Measurements from ENCODE around the gene NFKB1.

Gene NFKB1

DNA sequence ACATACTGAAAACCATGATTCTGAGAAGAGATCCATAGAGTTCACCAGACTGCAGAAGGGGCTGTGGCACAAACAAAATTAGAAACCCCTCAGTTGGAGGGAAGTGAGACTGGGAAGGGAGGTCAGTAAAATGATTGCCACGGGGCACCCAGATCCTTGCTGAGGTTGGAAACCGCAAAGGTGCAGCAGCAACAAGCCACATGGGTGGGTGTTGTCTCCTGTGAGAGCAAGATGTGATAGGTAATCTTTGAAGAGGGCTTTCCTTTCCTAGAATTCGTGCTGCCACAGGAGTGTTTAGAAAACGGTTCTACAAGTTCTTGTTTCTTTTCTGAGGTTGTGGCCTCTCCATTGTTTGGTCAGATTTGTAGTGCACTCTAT, 85.5 kb downstream of the NFKB1 start:
- H3K4me3 ChIP-seq (ENCODE audit: low read depth, low read length) = no peak overlapping the region
- no peak for DNase-seq (ENCODE audit: low read depth)

DNA sequence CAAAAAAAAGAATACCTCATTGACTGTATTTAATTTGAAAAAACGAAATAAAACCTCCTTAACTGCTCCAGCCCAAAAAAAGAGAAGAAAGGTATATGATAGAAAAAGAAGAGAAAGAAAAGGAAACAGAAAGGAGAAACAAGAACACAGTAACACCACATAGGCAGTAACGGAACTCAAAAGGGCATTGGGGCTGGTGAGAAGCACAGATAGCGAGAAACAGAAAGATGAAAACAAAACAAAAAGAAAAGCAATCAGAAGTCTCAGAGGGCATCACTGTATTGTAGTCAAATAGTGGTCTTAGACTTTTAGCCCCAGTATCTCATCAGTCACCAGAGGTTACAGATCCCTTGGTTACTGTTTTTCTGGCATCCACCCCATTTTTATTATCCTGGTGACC, 88.6 kb downstream of the NFKB1 start:
- no peak for DNase-seq (ENCODE audit: low read depth)
- no peak overlapping the region for H3K4me3 ChIP-seq (ENCODE audit: low read depth, low read length)

DNA sequence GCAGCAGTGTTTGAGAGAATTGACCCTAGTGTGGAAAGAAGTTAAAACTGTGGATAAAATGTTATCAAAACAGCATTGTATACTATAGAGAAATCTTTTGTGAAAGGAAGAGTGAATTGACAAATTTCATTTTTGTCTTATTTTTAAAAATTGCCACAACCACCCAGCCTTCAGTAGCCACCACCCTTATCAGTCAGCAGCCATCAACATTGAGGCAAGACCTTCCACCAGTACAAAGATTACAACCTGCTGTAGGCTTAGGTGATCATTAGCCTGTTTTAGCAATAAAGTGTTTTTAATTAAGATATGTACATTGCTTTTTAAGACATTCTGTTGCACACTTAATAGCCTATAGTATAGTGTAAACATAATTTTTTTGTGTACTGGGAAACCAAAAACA, 91.1 kb downstream of the NFKB1 start:
- no peak overlapping the region for H3K4me3 ChIP-seq (ENCODE audit: low read depth, low read length)
- DNase-seq (ENCODE audit: low read depth) = no peak

DNA sequence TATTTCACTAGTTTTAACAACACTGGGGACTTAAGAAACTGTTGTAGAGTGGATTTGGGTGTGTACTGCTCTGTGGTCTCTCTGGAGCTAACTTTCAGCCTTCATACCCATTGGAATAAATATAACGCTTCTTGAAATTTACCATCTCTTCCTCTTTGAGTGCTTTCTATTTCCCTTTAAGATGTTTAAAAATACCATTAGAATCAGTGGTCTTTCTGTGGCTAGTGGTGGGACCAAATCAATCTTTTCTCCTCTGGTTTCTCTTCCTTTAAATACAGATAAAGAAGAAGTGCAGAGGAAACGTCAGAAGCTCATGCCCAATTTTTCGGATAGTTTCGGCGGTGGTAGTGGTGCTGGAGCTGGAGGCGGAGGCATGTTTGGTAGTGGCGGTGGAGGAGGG, 92.0 kb downstream of the NFKB1 start:
- DNase-seq (ENCODE audit: low read depth) = no peak
- no peak overlapping the region for H3K4me3 ChIP-seq (ENCODE audit: low read depth, low read length)

DNA sequence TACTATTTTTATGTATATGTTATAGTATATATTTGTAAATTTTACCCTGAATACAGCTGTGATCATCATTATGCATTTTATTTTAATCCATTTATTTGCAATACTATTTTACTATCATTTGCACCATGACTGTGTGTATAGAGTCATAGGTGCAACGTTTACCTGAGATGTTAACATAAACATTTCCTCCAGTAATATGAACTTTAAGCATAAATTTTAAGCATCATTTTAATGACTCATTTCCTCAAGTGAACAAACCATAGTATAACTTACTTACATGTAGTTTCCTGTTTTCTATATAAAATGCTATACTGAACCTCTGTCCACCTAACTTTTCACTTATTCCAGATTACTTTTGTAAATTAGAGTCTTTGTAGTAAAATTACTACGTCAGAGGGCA, 92.8 kb downstream of the NFKB1 start:
- H3K4me3 ChIP-seq (ENCODE audit: low read depth, low read length) = no peak overlapping the region
- no peak for DNase-seq (ENCODE audit: low read depth)

DNA sequence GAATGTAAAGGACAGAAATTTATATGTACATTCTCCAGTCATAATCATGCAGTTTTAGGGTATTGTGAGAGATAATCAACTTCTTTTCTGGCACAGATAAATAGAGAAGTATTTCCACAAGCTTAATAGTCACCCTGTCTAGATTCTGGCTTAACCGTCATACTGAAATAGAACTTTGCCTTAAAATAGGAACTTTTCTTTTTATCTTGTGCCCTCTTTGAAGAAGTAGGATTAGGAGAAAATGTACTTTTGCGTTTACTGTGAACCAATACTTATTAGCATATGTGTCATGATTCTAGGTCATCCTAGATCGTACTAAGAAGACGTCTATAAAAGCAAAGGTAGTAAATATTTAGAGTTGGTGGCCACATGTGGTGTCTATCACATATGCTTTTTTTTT, 95.4 kb downstream of the NFKB1 start:
- no peak overlapping the region for H3K4me3 ChIP-seq (ENCODE audit: low read depth, low read length)
- no peak for DNase-seq (ENCODE audit: low read depth)

DNA sequence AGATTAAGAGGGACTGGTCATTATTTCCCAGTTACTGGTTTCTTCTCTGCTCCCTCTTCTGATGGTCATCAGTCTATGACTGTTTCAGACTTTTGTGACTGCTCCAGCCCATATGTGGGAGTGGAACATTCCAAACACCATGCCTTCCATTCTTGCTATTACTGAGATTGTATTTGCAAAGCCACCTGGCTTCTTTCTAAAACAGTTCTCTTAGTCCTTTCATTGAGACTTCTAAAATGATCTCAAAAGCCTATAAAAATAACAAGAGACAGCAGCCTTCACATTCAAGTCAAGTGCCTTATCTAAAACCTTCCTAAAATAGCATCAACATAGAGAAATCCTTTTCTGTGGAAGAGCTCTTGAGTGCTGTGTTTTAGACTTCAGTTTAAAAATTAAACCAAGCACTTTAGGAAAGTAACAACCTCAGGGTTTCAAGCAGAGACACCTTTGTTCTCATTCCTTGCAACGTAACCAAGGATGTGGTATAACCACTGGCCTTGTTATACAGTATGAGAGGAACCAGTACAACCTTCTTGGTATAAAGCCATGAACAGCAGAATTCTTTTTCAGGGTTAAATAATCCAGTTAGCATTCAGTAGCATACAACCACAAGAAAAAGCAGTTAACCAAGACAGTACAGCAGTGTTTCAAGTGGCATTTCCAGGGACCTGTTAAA, 97.1 kb downstream of the NFKB1 start:
- no peak for DNase-seq (ENCODE audit: low read depth)
- H3K4me3 ChIP-seq (ENCODE audit: low read depth, low read length) = no peak overlapping the region

DNA sequence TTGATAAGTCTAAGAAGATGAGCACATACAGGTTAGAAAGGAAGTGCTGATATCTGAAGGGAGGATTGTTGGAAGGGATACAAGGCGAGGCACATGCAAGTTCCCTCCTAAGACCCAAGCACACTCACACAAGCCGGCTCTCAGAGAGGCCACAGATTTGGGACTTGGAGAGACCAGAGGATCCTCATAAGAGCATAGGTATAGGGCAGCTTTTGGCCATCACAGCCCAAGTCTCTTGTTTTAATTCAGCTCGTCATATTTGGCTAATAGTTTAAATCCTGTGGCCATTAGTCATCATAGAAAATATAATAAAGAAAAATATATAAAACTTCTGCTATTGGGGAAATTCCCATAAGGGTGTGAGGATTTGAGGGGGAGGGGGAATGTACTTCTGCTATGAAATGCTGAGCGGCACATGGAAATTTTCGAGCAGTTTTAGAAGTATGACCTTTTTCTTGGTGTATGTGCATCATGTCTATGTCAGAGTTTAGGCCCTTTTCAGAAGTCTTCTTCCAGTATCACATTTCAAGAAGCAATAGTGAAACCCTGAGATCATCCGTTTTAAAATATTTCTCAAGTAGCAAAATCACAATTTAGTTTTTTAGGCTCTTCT, 97.7 kb downstream of the NFKB1 start:
- DNase-seq (ENCODE audit: low read depth) = no peak
- no peak overlapping the region for H3K4me3 ChIP-seq (ENCODE audit: low read depth, low read length)

DNA sequence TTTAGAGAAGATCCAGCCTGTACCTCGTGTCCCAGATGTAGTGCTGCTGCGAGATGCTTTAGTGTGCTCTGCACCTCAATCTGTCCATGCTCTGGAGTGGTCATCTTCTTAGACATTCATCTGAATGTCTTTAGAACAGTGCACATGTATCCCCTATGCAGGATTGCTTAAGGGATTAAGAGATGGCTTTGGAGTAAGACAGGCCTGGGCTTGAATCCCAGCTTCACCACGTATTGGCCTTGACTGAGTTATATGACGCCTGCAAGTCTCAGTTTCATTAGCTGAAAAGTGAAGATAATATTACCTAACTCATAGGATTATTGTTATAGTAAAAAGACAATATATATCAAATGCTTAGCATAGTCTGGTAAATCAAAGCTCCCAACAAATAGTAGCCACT, 98.3 kb downstream of the NFKB1 start:
- no peak overlapping the region for H3K4me3 ChIP-seq (ENCODE audit: low read depth, low read length)
- no peak for DNase-seq (ENCODE audit: low read depth)

DNA sequence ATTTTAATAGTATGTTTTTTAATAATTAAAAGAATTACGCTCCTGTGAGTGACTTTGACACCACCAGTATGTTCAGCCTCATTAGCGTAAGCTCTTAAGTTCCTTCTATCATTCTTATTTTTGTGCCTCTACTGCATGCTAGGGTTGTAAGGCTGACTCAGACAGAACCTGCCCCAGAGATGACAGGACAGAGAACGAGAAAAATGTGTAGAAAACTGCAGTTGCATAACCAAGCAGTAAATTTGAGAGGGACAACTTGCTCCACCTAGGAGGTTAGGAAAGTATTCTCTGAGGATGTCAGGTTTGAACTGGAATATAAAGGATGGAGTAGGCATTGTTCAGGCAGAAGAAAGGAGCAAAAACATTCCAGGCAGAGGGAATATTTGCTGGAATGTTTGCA, 98.7 kb downstream of the NFKB1 start:
- H3K4me3 ChIP-seq (ENCODE audit: low read depth, low read length) = no peak overlapping the region
- no peak for DNase-seq (ENCODE audit: low read depth)

DNA sequence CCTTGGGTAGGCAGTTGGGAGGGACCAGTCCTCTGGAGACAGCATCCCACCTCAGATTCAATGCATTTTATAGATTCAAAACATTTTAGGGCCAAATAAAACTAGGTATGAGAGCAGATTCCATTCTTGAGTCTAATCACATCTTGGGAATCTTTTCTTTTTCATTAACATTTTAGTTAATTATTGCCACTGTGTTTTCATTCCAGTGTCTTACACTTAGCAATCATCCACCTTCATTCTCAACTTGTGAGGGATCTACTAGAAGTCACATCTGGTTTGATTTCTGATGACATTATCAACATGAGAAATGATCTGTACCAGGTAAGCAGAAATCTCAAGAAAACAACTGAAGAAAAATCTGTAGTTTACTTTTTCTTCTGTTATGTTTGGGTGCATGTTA, 99.5 kb downstream of the NFKB1 start:
- DNase-seq (ENCODE audit: low read depth) = no peak
- H3K4me3 ChIP-seq (ENCODE audit: low read depth, low read length) = no peak overlapping the region

DNA sequence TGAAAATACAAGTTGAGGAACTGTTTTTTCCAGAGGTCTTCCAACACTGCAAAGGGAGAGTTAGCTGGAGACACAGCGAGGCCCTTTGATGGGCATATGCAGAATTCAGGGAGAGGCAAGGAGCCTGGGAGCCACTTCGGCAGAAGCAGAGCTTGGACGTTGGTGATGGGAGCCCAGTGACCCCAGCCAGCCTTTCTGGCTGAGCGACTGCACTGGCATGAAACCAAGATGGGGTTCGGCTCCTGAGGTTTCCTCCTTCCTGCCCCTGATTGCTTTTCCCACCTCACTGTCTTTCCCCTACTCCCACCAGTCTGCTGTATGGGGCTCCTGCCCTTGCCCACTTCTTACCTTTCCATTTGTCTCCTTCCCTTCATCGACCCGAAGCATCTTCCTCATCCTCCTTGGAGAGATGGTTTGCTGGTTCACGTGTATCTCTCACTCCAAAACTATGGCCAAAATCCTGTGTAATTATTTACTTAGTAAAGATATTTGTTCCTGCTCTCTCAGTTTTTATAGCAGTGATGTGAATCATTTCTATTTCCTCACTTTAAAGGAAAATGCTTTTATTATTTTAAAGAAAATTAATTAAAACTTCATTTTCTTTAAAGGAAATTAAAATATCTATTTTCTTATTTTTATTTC, 100.5 kb downstream of the NFKB1 start:
- no peak for DNase-seq (ENCODE audit: low read depth)
- H3K4me3 ChIP-seq (ENCODE audit: low read depth, low read length) = no peak overlapping the region

DNA sequence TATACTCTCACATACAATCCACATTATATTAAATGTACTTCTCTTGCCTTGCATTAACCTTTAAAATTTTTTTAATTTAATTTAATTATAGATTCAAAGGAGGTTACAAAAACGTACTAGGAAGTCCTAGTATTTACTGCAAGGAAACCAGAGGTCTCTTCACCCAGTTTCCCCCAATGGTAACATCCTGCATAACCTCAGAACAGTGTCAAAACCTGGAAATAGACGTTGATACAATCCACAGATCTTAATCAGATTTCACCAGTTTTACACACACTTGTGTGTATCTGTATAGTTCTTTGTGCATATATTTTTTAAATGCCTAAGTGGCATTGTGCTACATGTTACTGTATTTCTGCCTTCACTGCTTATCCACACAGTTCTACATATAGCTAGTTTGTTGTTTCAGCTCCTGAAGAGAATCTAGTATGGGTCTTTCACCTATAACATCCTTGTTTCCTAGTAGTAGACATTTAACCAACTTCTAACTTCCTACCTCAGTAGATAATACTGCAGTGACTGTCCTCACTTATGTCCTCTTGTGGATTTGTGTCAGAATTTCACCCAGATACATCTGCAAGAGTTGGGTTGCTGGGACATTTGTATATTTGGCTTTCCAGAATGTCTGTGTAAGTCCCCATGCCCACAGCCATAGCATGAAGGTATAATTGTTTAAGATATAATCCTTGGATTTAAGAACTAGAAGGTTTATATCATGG, 103.2 kb downstream of the NFKB1 start:
- no peak for DNase-seq (ENCODE audit: low read depth)
- no peak overlapping the region for H3K4me3 ChIP-seq (ENCODE audit: low read depth, low read length)

DNA sequence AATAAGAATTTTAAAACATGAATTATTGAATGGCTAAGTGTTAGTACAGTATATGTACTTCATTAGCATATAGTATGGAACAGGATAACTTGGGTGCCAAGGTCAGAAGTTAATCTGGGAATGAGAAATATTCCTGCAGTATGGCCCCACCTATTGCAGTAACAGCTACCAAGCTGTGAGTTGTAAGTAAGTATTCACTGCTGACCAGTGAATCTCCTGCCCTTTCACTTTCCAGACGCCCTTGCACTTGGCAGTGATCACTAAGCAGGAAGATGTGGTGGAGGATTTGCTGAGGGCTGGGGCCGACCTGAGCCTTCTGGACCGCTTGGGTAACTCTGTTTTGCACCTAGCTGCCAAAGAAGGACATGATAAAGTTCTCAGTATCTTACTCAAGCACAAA, 105.1 kb downstream of the NFKB1 start:
- no peak for DNase-seq (ENCODE audit: low read depth)
- H3K4me3 ChIP-seq (ENCODE audit: low read depth, low read length) = no peak overlapping the region

DNA sequence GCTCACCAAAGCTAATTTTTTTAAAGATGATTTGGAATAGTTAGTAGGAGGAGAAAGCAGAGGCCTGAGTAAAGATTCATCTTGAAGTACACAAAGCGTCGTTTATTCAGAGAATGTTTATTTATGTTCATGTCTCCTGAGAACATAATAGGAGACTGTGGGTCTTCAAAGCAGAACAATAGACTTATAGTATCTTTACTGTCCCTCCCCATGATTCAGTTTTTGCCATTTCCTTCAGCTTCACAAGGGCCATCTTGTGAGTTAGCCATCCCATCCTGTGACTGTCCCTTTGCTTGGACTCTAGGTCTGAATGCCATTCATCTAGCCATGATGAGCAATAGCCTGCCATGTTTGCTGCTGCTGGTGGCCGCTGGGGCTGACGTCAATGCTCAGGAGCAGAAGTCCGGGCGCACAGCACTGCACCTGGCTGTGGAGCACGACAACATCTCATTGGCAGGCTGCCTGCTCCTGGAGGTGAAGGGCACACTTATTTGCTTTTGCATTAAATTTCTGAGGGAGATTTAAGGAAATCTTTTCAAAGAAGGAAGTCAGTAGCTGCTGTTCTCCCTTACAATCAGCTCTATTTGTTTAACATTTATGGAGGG, 105.8 kb downstream of the NFKB1 start:
- H3K4me3 ChIP-seq (ENCODE audit: low read depth, low read length) = no peak overlapping the region
- no peak for DNase-seq (ENCODE audit: low read depth)

DNA sequence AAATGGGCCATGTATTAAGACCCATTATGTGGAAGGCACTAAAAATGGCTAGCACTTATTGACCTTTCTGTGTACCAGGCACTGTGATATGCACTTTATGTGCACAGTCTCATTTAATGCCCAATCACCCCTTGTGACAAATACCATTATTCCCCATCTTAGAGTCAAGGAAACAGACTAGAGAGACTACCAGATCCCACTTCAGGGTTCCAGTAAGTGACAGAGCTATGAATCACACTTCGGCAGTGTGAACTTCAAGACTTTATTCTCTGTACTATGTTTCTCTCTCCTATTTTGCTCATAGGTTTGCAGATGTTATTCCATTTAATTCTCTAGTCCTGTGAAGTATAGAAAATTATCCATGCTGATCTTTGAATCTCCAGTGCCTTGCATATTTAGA, 107.0 kb downstream of the NFKB1 start:
- H3K4me3 ChIP-seq (ENCODE audit: low read depth, low read length) = no peak overlapping the region
- no peak for DNase-seq (ENCODE audit: low read depth)

DNA sequence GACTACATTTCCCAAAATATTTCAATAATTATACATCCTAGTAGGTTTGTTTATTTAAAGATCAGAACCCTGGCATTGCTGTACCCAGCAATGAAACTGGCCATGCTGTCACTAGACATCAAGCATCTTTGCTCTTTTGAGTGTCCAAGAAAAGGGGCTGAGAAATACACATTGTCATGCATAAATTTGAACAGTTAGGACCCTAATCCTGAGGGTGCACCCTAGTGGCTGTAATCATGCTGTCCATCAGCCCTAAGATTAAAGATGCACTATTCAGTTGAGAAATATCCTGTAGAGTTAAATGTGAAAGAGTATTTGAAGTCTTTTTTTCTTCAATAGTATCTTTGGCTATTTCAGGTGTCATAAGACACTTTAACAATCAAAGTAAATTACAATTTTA, 108.8 kb downstream of the NFKB1 start:
- DNase-seq (ENCODE audit: low read depth) = no peak
- no peak overlapping the region for H3K4me3 ChIP-seq (ENCODE audit: low read depth, low read length)

DNA sequence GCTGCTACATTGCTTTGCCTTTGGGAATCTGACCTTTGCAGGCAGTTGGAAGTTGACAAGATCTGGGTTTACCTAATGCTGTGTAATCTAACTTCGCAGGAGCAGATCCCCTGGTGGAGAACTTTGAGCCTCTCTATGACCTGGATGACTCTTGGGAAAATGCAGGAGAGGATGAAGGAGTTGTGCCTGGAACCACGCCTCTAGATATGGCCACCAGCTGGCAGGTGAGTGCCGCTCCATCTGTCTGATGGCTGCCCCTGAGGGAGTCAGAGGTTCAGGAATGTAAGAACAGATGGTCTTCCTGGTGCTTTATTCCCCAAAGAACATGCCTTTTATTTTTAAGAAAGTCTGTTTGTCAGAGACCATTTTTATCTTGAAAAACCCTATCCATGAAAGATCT, 109.3 kb downstream of the NFKB1 start:
- H3K4me3 ChIP-seq (ENCODE audit: low read depth, low read length) = no peak overlapping the region

DNA sequence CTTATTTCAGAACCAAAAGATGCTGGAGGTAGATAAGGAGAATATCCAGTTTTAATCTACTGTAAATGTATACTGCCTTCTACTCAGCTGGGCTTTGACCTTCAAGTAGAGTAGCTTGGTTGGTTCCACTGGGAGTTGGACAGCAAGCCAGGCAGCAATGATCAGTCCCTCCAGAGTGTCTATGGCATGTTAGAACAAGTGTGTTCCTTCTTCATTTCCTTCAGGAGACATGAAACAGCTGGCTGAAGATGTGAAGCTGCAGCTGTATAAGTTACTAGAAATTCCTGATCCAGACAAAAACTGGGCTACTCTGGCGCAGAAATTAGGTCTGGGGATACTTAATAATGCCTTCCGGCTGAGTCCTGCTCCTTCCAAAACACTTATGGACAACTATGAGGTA, 111.1 kb downstream of the NFKB1 start:
- H3K4me3 ChIP-seq (ENCODE audit: low read depth, low read length) = no peak overlapping the region
- no peak for DNase-seq (ENCODE audit: low read depth)

More for the DNA sequence above, 109.3 kb downstream of the NFKB1 start:
- DNase-seq (ENCODE audit: low read depth) = no peak

DNA sequence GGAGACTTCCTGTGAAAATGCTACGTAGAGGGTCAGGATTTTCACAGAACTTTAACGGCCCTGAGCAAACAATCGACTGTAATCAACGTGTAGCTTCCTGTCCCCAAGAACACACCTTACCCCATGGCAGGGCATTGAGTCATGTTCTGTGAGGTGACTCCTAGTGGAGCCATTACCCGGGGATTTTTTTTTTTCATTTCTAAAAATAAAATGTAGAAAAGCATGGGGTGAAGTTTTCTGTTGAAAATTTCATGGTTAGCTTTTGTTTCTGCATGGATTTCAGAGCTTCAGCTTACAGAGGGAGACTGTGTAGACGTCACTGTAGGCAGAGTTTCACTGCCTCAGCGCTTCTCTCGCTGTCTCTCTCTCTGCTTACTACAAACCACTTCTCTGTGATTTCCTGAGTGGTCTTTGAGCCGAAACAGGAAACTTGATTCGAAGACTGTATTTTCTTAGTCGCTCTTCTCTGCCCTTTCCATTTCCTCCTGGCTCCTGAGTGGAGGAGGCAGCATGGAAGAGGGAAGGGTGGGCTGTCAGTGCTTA, 111.7 kb downstream of the NFKB1 start:
- no peak overlapping the region for H3K4me3 ChIP-seq (ENCODE audit: low read depth, low read length)
- DNase-seq (ENCODE audit: low read depth) = no peak
